Activated naive CD8-positive, alpha-beta T cell treated with anti-CD3 and anti-CD28 coated beads, Interleukin-2, amount 10 ng/mL, durations not matched to agents 7 days and 5 days (primary cell): ENCODE results near the gene LIMK1. TPM values are rescaled to one million over a fixed set of nuclear protein-coding genes. Genes with fewer than 3 reads are reported as not detected.
"Not testable (repeated sequence)": the region's sequence is repeated elsewhere in the genome, so short reads cannot be mapped to it uniquely, and the experiment has no call there.

Experiments
- ATAC-seq: fragments of 150-1000 bp; cut with Tn5 transposase; one replicate; pipeline ENCODE4 v1.10.0; 2021; ENCODE audit warnings: low read depth, moderate library complexity
- POLR2A ChIA-PET: fragments of 350-600 bp; sonication (Branson Sonifier 250); formaldehyde crosslinking; loops from one replicate; lab custom pipeline; 2021; ENCODE audit warnings: antibody characterized with exemption; lab: Charles Lee
- DNase-seq: peaks from one replicate; pipeline ENCODE4 v3.0.0; 2021
- H3K27ac Mint-ChIP-seq: one replicate; pipeline ENCODE4 v1.8.0; 2022; ENCODE audit warnings: mild to moderate bottlenecking, mixed read lengths
- H3K27me3 Mint-ChIP-seq: one replicate; pipeline ENCODE4 v1.8.0; 2022; ENCODE audit warnings: mild to moderate bottlenecking, moderate library complexity, mixed read lengths
- H3K36me3 Mint-ChIP-seq: one replicate; pipeline ENCODE4 v1.8.0; 2021; ENCODE audit warnings: mild to moderate bottlenecking, mixed read lengths
- H3K4me1 Mint-ChIP-seq: one replicate; pipeline ENCODE4 v1.8.0; 2021; ENCODE audit warnings: mixed read lengths
- H3K4me3 Mint-ChIP-seq: one replicate; pipeline ENCODE4 v1.8.0; 2022; ENCODE audit warnings: mild to moderate bottlenecking, moderate library complexity, mixed read lengths
- H3K9me3 Mint-ChIP-seq: one replicate; pipeline ENCODE4 v1.8.0; 2021; ENCODE audit warnings: mixed read lengths
- total RNA-seq, 2 experiments: library from RNA; stranded (reverse); gene quantifications; one replicate each; pipeline ENCODE4 v1.2.3, GENCODE V29; 2021

LIMK1 gene
- total RNA-seq, 2 experiments from 2014 or later, result 33.3 to 36.2 TPM

GRCh38 chr7:74164985-74165456 is 81.4 kb downstream of the LIMK1 start:
- ATAC-seq (no peak), DNase-seq (no peak)
- Mint-ChIP-seq H3K27ac (no peak overlapping the region), H3K4me3 (no peak overlapping the region), H3K27me3 (no peaks in the 10 kb centered on the region), H3K4me1 (no peaks in the 10 kb centered on the region), H3K36me3 (no peaks in the 10 kb centered on the region), H3K9me3 (no peaks in the 10 kb centered on the region)
- POLR2A ChIA-PET, result no interaction called here

GRCh38 chr7:74165867-74166593 is 82.4 kb downstream of the LIMK1 start:
- Mint-ChIP-seq H3K27ac (no peak overlapping the region), H3K4me3 (no peak overlapping the region), H3K36me3 (no peaks in the 10 kb centered on the region), H3K27me3 (no peaks in the 10 kb centered on the region), H3K4me1 (no peaks in the 10 kb centered on the region), H3K9me3 (no peaks in the 10 kb centered on the region)
- POLR2A ChIA-PET, result no interaction called here
- DNase-seq (no peak), ATAC-seq (no peak)

- DNase-seq, H3K4me1 Mint-ChIP-seq, H3K36me3 Mint-ChIP-seq, H3K27ac Mint-ChIP-seq, ATAC-seq, H3K4me3 Mint-ChIP-seq, H3K27me3 Mint-ChIP-seq, H3K9me3 Mint-ChIP-seq: not testable (repeated sequence)
- POLR2A ChIA-PET, result interaction anchor here (0.7 kb wide), 1 partner anchor 387 kb away, joined by 3 read pairs; no protein-coding TSS in a partner anchor
Measured at GRCh38 chr7:74167324-74167723, 83.7 kb downstream of the LIMK1 start.

Other genes with a start within 250 kb of the LIMK1 start
- gene METTL27, start 241.3 kb upstream of the LIMK1 start, total RNA-seq, result under 1 TPM; 0.69 to 0.74 TPM
- not detected for gene TMEM270, start 222.6 kb upstream of the LIMK1 start, total RNA-seq
- not detected for gene ELN, start 55.6 kb upstream of the LIMK1 start, total RNA-seq
- gene EIF4H, start 90.6 kb downstream of the LIMK1 start, total RNA-seq, result 100 to 1,000 TPM; 264 to 270 TPM
- 10 to 100 TPM; 21.4 to 22.9 TPM for gene LAT2, start 126.2 kb downstream of the LIMK1 start, total RNA-seq
- 10 to 100 TPM; 53.0 to 56.6 TPM for gene RFC2, start 170.6 kb downstream of the LIMK1 start, total RNA-seq
- 1 to 10 TPM; 3.0 to 3.8 TPM for gene CLIP2, start 205.6 kb downstream of the LIMK1 start, total RNA-seq